ENCODE data around the gene PRKAR1B. TPM values are rescaled to one million over a fixed set of nuclear protein-coding genes. Genes with fewer than 3 reads are reported as not detected.
"Not testable (repeated sequence)": the region's sequence is repeated elsewhere in the genome, so short reads cannot be mapped to it uniquely, and the experiment has no call there.

The PRKAR1B gene
- total RNA-seq, 2 donors from 2014 or later: 2.0 to 3.4 TPM

- DNase-seq (no peak), ATAC-seq (no peak)
- H3K36me3 ChIP-seq (replicated peaks in 1 of 2; ENCODE audit: insufficient read depth in 1 of 2, low read depth in 2 of 2): no peaks in the 10 kb centered on the region
- no peak overlapping the region for H3K27ac ChIP-seq
- H3K4me1 ChIP-seq: no peaks in the 10 kb centered on the region
- intact Hi-C loops (cut with DNase I): no loop called here
- H3K4me3 ChIP-seq: no peak overlapping the region
- TF ChIP-seq CTCF (IDR thresholded peaks at IDR 0.05) (no peak), POLR2A (IDR thresholded peaks at IDR 0.05) (no peak)
- 89 to 90% methylated on average over 11 to 12 of the region's 12 CpGs for WGBS, 2 donors
- no peaks in the 10 kb centered on the region for H3K9me3 ChIP-seq
- H3K27me3 ChIP-seq: no peaks in the 10 kb centered on the region
These were observed 89.3 kb downstream of the PRKAR1B start for GRCh38 chr7:637826-638225.

- Histone ChIP-seq H3K27ac (no peak overlapping the region), H3K27me3 (no peaks in the 10 kb centered on the region), H3K9me3 (no peaks in the 10 kb centered on the region), H3K36me3 (replicated peaks in 1 of 2; ENCODE audit: insufficient read depth in 1 of 2, low read depth in 2 of 2) (no peaks in the 10 kb centered on the region), H3K4me1 (no peaks in the 10 kb centered on the region), H3K4me3 (no peak overlapping the region)
- WGBS, 2 donors: 81 to 87% methylated on average over 15 to 16 of the region's 17 CpGs
- ATAC-seq: peak; percentile 53
- intact Hi-C loops (cut with DNase I): no loop called here
- peak; percentile 41 to 61 (median 48) for DNase-seq
- TF ChIP-seq CTCF (IDR thresholded peaks at IDR 0.05): peak; percentile 12 to 57 (median 54)
- TF ChIP-seq POLR2A (IDR thresholded peaks at IDR 0.05): no peak
These were observed 90.7 kb downstream of the PRKAR1B start for GRCh38 chr7:636396-636795.

- H3K27ac ChIP-seq; H3K4me3 ChIP-seq; DNase-seq; ATAC-seq; H3K9me3 ChIP-seq; intact Hi-C loops (cut with DNase I); H3K36me3 ChIP-seq (replicated peaks in 1 of 2; ENCODE audit: insufficient read depth in 1 of 2, low read depth in 2 of 2); H3K4me1 ChIP-seq; H3K27me3 ChIP-seq: not testable (repeated sequence)
- WGBS, 2 donors: 93 to 96% methylated on average over 22 to 31 of the region's 81 CpGs
These were observed 91.2 kb downstream of the PRKAR1B start for GRCh38 chr7:635687-636382.

GRCh38 chr7:635227-635626 lies 91.9 kb downstream of the PRKAR1B start:
- 85% methylated on average over 10 of the region's 12 CpGs; no CpG with 5 or more reads in 1 of the 2 donors for WGBS, 2 donors
- H3K4me3 ChIP-seq: no peak overlapping the region
- intact Hi-C loops (cut with DNase I): no loop called here

More at GRCh38 chr7:635227-635626, 91.9 kb downstream of the PRKAR1B start:
- no peak for ATAC-seq
- Histone ChIP-seq H3K27ac (no peak overlapping the region), H3K9me3 (no peaks in the 10 kb centered on the region), H3K27me3 (no peaks in the 10 kb centered on the region), H3K36me3 (replicated peaks in 1 of 2; ENCODE audit: insufficient read depth in 1 of 2, low read depth in 2 of 2) (no peaks in the 10 kb centered on the region), H3K4me1 (no peaks in the 10 kb centered on the region)
- no peak for TF ChIP-seq POLR2A (IDR thresholded peaks at IDR 0.05)
- TF ChIP-seq CTCF (IDR thresholded peaks at IDR 0.05): no peak
- no peak for DNase-seq
